GM06990 (cell line): ENCODE results near the gene LRRC56.

Source experiments
- DNase-seq: peaks from one replicate; pipeline ENCODE4 v3.0.0-alpha.2; 2011; ENCODE audit not compliant: insufficient read length; ENCODE audit errors: extremely low read depth
- H3K27me3 ChIP-seq: replicated peaks from 2 replicates; pipeline ENCODE4 v1.6.0; 2011; ENCODE audit warnings: low read length; ENCODE audit not compliant: control insufficient read depth, insufficient read depth
- H3K36me3 ChIP-seq: 2 replicates; pipeline ENCODE4 v1.5.1; 2011; ENCODE audit warnings: low read length; ENCODE audit not compliant: control insufficient read depth, insufficient read depth
- H3K4me3 ChIP-seq: replicated peaks from 2 replicates; pipeline ENCODE4 v1.5.1; 2011; ENCODE audit warnings: low read depth, mild to moderate bottlenecking, control low read depth, low read length
- CTCF ChIP-seq: IDR thresholded peaks from 2 replicates; pipeline ENCODE4 v1.5.1; 2011; ENCODE audit warnings: low read length, control low read depth, mild to moderate bottlenecking, inconsistent platforms; ENCODE audit not compliant: insufficient read depth, poor library complexity, severe bottlenecking

Gene LRRC56

GRCh38 chr11:489610-490185, 47.6 kb upstream of the LRRC56 start:
- DNase-seq = no peak
- TF ChIP-seq CTCF = no peak
- Histone ChIP-seq H3K4me3 (no peak overlapping the region), H3K36me3 (peaks cover 14% of the 10 kb centered on the region), H3K27me3 (no peaks in the 10 kb centered on the region)

- TF ChIP-seq CTCF = no peak
- Histone ChIP-seq H3K4me3 (no peak overlapping the region), H3K36me3 (peaks cover 16% of the 10 kb centered on the region), H3K27me3 (no peaks in the 10 kb centered on the region)
- DNase-seq = no peak
Observed at GRCh38 chr11:490186-490929, 47.0 kb upstream of the LRRC56 start.

GRCh38 chr11:490930-491260, 46.4 kb upstream of the LRRC56 start:
- peaks cover 16% of the 10 kb centered on the region for H3K36me3 ChIP-seq
- H3K4me3 ChIP-seq = no peak overlapping the region
- no peak for TF ChIP-seq CTCF
- no peaks in the 10 kb centered on the region for H3K27me3 ChIP-seq
- no peak for DNase-seq

- peaks cover 16% of the 10 kb centered on the region for H3K36me3 ChIP-seq
- H3K27me3 ChIP-seq = no peaks in the 10 kb centered on the region
- TF ChIP-seq CTCF = no peak
- H3K4me3 ChIP-seq = no peak overlapping the region
- no peak for DNase-seq
Observed at GRCh38 chr11:491358-491757, 46.0 kb upstream of the LRRC56 start.

GRCh38 chr11:492427-493226, 44.7 kb upstream of the LRRC56 start:
- Histone ChIP-seq H3K4me3 (no peak overlapping the region), H3K27me3 (no peaks in the 10 kb centered on the region), H3K36me3 (peaks cover 24% of the 10 kb centered on the region)
- no peak for TF ChIP-seq CTCF
- DNase-seq = no peak
